ENCODE measurements around the gene TMEM165. TPM values are rescaled to one million over a fixed set of nuclear protein-coding genes. Genes with fewer than 3 reads are reported as not detected.

The TMEM165 gene, protein sequence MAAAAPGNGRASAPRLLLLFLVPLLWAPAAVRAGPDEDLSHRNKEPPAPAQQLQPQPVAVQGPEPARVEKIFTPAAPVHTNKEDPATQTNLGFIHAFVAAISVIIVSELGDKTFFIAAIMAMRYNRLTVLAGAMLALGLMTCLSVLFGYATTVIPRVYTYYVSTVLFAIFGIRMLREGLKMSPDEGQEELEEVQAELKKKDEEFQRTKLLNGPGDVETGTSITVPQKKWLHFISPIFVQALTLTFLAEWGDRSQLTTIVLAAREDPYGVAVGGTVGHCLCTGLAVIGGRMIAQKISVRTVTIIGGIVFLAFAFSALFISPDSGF
- 100 to 1,000 TPM in 6 of 7 donors, 10 to 100 TPM in 1; 94.8 to 193 (median 160) TPM for total RNA-seq
- polyA plus RNA-seq, result 10 to 100 TPM; 54.3 to 60.3 (median 54.7) TPM
- long read RNA-seq, donor 1, transcript TMEM165-201 (6 exons, 1,928 nt), result major isoform, 22 of 29 reads
- long read RNA-seq, donor 1, partial matches to known transcripts, result 5 of 29 reads
- long read RNA-seq, donor 1, other reads (novel, unspliced or antisense), result 0 of 29 reads
- long read RNA-seq, donor 2, transcript TMEM165-201 (6 exons, 1,928 nt), result major isoform, 9 of 11 reads
- long read RNA-seq, donor 2, partial matches to known transcripts, result 0 of 11 reads
- long read RNA-seq, donor 2, other reads (novel, unspliced or antisense), result 0 of 11 reads

DNA sequence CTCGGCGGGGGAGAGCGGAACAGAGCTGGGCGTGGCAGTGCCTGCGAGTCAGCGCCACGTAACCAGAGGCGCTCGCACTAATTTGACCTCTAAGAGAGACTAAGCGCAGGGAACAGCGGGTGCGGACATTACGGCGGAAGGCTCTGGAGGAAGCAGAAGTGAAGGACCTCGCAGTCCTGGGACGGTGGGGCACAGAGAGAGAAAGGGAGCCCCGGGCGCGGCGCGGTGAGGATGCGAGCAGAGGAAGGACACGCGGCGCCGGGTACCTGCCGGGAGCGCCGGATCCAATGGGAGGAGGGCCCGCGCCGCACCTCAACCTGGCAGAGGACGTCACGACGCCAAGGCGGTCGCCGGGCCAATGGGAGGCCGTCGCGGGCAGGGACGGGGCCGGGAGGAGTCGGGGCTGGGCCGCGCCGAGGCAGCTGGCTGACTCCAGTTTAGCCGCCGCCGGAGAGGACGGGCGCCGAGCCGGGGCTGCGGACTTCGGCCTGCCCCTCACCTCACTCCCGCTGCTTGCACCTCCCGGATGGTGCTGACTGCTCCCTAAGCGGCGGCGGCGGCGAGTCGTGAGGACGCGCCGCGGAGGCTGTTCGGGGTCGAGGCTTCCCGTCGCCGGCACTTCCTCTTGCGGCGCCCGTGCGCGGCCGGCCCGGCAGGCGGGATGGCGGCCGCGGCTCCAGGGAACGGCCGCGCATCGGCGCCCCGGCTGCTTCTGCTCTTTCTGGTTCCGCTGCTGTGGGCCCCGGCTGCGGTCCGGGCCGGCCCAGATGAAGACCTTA, at the start of gene TMEM165:
Gene TMEM165 (plus strand): TSS at position 429 of the 779 bp plus-strand sequence. CDS start 233 bp downstream, at position 662.
- Histone ChIP-seq H3K9me3 (no peaks in the 10 kb centered on the region), H3K27me3 (replicated peaks in 1 of 7) (no peaks in the 10 kb centered on the region), H3K4me3 (peak within 1 kb of the TSS; percentile 74 to 95 (median 87)), H3K36me3 (peaks cover 0 to 10% (median 1%) of the 10 kb centered on the region in 6 donors), H3K4me1 (peaks cover 13 to 48% (median 42%) of the 10 kb centered on the region in 6 donors), H3K27ac (peak within 1 kb of the TSS; percentile 95 to 100 (median 98))
- DNase-seq, result peak; percentile 98
- TF ChIP-seq POLR2AphosphoS5 (IDR thresholded peaks at IDR 0.05) (peak; percentile 96 to 97 (median 97)), POLR2A (IDR thresholded peaks at IDR 0.05) (peak in 2 of 3 donors; percentile 67 to 85)
- TF ChIP-seq, protein P1, sequence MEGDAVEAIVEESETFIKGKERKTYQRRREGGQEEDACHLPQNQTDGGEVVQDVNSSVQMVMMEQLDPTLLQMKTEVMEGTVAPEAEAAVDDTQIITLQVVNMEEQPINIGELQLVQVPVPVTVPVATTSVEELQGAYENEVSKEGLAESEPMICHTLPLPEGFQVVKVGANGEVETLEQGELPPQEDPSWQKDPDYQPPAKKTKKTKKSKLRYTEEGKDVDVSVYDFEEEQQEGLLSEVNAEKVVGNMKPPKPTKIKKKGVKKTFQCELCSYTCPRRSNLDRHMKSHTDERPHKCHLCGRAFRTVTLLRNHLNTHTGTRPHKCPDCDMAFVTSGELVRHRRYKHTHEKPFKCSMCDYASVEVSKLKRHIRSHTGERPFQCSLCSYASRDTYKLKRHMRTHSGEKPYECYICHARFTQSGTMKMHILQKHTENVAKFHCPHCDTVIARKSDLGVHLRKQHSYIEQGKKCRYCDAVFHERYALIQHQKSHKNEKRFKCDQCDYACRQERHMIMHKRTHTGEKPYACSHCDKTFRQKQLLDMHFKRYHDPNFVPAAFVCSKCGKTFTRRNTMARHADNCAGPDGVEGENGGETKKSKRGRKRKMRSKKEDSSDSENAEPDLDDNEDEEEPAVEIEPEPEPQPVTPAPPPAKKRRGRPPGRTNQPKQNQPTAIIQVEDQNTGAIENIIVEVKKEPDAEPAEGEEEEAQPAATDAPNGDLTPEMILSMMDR (IDR thresholded peaks at IDR 0.05 in 8 of 11, conservative IDR thresholded peaks at IDR 0.05 in 3 of 11), result peak in 4 of 11 experiments; percentile 26 to 41 (median 34)
- intact Hi-C loops (cut with DNase I; ENCODE audit: low total_unique reads), result loop anchor here (10.0 kb wide), 1 partner anchor 51 kb away; the partner anchor contains the start of gene SRD5A3
- WGBS, 5 donors, result 0% methylated on average over 51 to 95 of the region's 95 CpGs

DNA sequence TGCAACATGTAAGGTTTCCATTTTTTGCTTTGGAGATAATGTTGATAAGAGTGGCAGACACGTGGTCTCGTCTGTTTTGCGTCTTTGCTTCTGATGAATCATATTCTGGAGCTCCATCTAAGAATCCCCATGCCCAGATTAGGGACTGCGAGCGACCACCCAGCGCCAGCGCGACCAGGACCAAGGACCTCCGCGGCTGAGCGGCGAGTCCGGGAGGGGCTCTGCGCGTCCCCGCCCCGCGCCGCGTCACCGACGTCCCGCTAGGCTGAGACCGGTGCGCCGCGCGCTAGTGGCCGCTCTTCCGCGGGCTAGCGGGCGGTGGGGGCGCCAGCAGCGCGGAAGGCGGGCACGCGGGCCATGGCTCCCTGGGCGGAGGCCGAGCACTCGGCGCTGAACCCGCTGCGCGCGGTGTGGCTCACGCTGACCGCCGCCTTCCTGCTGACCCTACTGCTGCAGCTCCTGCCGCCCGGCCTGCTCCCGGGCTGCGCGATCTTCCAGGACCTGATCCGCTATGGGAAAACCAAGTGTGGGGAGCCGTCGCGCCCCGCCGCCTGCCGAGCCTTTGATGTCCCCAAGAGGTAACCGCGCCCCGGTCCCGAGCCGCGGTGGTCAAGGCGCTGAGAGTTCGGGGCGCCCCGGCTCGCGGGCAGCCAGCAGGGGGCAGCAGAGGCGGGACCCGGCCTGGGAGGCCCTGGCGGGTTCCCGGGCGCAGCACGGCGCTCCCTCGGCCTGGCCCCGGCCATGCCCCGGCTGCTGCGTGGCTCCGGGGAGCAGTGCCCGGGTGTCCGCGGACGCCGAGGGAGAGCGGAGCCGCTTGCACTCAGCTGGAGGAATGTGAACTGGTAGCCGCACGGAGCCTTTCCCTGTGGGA, 49.5 kb upstream of the TMEM165 start, which contains the start of gene SRD5A3:
Gene SRD5A3 (plus strand): TSS at position 263 of the 871 bp plus-strand sequence. CDS start 95 bp downstream, at position 358.
- H3K4me1 ChIP-seq, result peaks cover 7 to 32% (median 17%) of the 10 kb centered on the region in 6 donors
- peak within 1 kb of the TSS; percentile 66 to 77 (median 69) for H3K4me3 ChIP-seq
- intact Hi-C loops (cut with DNase I; ENCODE audit: low total_unique reads), result loop anchor here (5.0 to 10.0 kb wide), 2 partner anchors 49 to 206 kb away; partner anchors contain the start of gene TMEM165
- TF ChIP-seq, protein P1 (IDR thresholded peaks at IDR 0.05 in 8 of 11, conservative IDR thresholded peaks at IDR 0.05 in 3 of 11), result peak; percentile 74 to 99 (median 95)
- TF ChIP-seq POLR2AphosphoS5 (IDR thresholded peaks at IDR 0.05) (peak; percentile 71 to 87 (median 82)), POLR2A (IDR thresholded peaks at IDR 0.05) (peak in 1 of 3 donors; percentile 11)
- no peaks in the 10 kb centered on the region for H3K36me3 ChIP-seq
- peak within 1 kb of the TSS; percentile 89 to 98 (median 94) for H3K27ac ChIP-seq
- DNase-seq, result peak; percentile 97
- H3K27me3 ChIP-seq (replicated peaks in 1 of 7), result no peaks in the 10 kb centered on the region
- no peaks in the 10 kb centered on the region for H3K9me3 ChIP-seq
- WGBS, 5 donors, result 0 to 1% (median 1%) methylated on average over 29 to 95 of the region's 95 CpGs

DNA sequence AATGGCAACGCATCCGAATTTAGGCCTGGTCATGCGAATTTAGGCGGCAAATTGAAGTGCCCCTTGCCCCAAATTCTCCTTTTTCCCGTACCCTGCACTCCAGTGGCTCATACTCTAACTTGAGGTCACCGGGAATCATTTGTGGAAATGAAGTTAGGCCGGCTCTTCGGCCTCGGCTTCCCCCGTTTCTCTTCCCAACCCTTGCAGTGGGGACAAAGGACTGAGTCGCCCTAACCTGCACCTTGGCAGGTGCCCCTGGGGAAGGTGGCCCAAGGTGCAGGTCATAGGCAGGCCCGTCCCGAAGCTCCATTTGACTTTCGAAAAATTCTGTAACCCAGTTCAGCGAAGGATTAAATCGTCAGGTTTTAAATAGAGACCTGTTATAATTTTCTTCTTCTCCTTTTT, 48.9 kb upstream of the TMEM165 start:
- H3K4me3 ChIP-seq, result peak overlapping the region; percentile 66 to 77 (median 69)
- TF ChIP-seq POLR2AphosphoS5 (IDR thresholded peaks at IDR 0.05) (no peak), POLR2A (IDR thresholded peaks at IDR 0.05) (no peak)
- TF ChIP-seq, protein P1 (IDR thresholded peaks at IDR 0.05 in 8 of 11, conservative IDR thresholded peaks at IDR 0.05 in 3 of 11), result no peak
- peak overlapping the region; percentile 89 to 98 (median 94) for H3K27ac ChIP-seq
- intact Hi-C loops (cut with DNase I; ENCODE audit: low total_unique reads), result loop anchor here (5.0 to 10.0 kb wide), 2 partner anchors 48 to 205 kb away; partner anchors contain the start of gene TMEM165
- H3K27me3 ChIP-seq (replicated peaks in 1 of 7), result no peaks in the 10 kb centered on the region
- no peaks in the 10 kb centered on the region for H3K36me3 ChIP-seq
- 36 to 55% (median 49%) methylated on average over 12 to 16 of the region's 16 CpGs for WGBS, 5 donors
- H3K4me1 ChIP-seq, result peaks cover 7 to 32% (median 17%) of the 10 kb centered on the region in 6 donors
- DNase-seq, result peak; percentile 78
- no peaks in the 10 kb centered on the region for H3K9me3 ChIP-seq

Data from spleen (tissue), 13 donors.